K562 (cell line): Measurements from ENCODE around the gene CSTF1. TPM values are rescaled to one million over a fixed set of nuclear protein-coding genes. Genes with fewer than 3 reads are reported as not detected.

Experiments
- BRCA1 ChIP-seq, 2 experiments: fragments of 450-650 bp in 1 of 2; sonication (generic) in 1 of 2; formaldehyde crosslinking in 1 of 2; IDR thresholded peaks; 2 replicates each; pipeline versions ENCODE4 v1.5.0 to v1.6.1; 2017 to 2020; ENCODE audit warnings: mild to moderate bottlenecking in 1 of 2, missing genetic modification reagents in 1 of 2
- CBX3 ChIP-seq, 2 experiments: IDR thresholded peaks; 1 replicate in 1 of 2; 2 replicates in 1 of 2; pipeline ENCODE4 v1.6.1; 2012; ENCODE audit warnings: inconsistent platforms in 2 of 2, low read length in 2 of 2, borderline replicate concordance in 1 of 2, control low read depth in 1 of 2
- E2F5 ChIP-seq: sonication (generic); formaldehyde crosslinking; IDR thresholded peaks from 2 replicates; pipeline ENCODE4 v1.8.0; 2022; ENCODE audit warnings: mild to moderate bottlenecking, missing genetic modification reagents
- ETS1 ChIP-seq: conservative IDR thresholded peaks from 2 replicates; pipeline ENCODE4 v1.6.1; 2011; ENCODE audit warnings: low read depth, mild to moderate bottlenecking, low read length; ENCODE audit not compliant: control insufficient read depth
- HOMEZ ChIP-seq: fragments of 250-450 bp; sonication (Bioruptor Pico); IDR thresholded peaks from 2 replicates; pipeline ENCODE4 v1.4.0; 2020; ENCODE audit warnings: mild to moderate bottlenecking, moderate library complexity
- ILK ChIP-seq: fragments of 450-650 bp; IDR thresholded peaks from 2 replicates; pipeline ENCODE4 v1.6.1; 2016; ENCODE audit warnings: missing genetic modification characterization, low read depth, mild to moderate bottlenecking, missing compliant biosample characterization, moderate library complexity, borderline replicate concordance
- IRF1 ChIP-seq: sonication (generic); formaldehyde crosslinking; IDR thresholded peaks from 2 replicates; pipeline ENCODE4 v1.8.0; 2022; ENCODE audit warnings: missing genetic modification reagents, mild to moderate bottlenecking, borderline replicate concordance
- MYC ChIP-seq, 2 experiments: fragments of 250-450 bp in 1 of 2; sonication (Bioruptor Pico) in 1 of 2; IDR thresholded peaks; 2 replicates each; pipeline versions ENCODE4 v1.5.1 to v1.6.1; 2012 to 2021; ENCODE audit warnings: low read depth in 2 of 2, borderline replicate concordance in 1 of 2, improper control_type of control experiment in 1 of 2, low read length in 1 of 2, mild to moderate bottlenecking in 1 of 2, moderate library complexity in 1 of 2
- NR1H2 ChIP-seq: sonication (generic); formaldehyde crosslinking; IDR thresholded peaks from 2 replicates; pipeline ENCODE4 v1.4.0; 2020; ENCODE audit warnings: mild to moderate bottlenecking, missing genetic modification reagents
- PCBP1 ChIP-seq: fragments of 200-400 bp; formaldehyde crosslinking; IDR thresholded peaks from 2 replicates; pipeline ENCODE4 v1.6.1; 2018; ENCODE audit warnings: mild to moderate bottlenecking, low read depth, low read length; ENCODE audit not compliant: poor library complexity, severe bottlenecking
- PCBP2 ChIP-seq: fragments of 200-400 bp; formaldehyde crosslinking; IDR thresholded peaks from 2 replicates; pipeline ENCODE4 v1.6.1; 2018; ENCODE audit warnings: low read length, low read depth, mild to moderate bottlenecking, moderate library complexity; ENCODE audit not compliant: poor library complexity, severe bottlenecking
- POLR2A ChIP-seq: fragments of 450-650 bp; conservative IDR thresholded peaks from 2 replicates; pipeline ENCODE4 v1.6.1; 2016
- PURB ChIP-seq: sonication (generic); formaldehyde crosslinking; IDR thresholded peaks from 2 replicates; pipeline ENCODE4 v1.9.0; 2021; ENCODE audit warnings: low read depth, mild to moderate bottlenecking, missing genetic modification reagents
- RFX7 ChIP-seq: fragments of 250-450 bp; sonication (Bioruptor Pico); IDR thresholded peaks from 2 replicates; pipeline ENCODE4 v1.5.1; 2021; ENCODE audit warnings: mild to moderate bottlenecking
- RUNX1 ChIP-seq: sonication (generic); IDR thresholded peaks from 2 replicates; pipeline ENCODE4 v1.6.1; 2016; ENCODE audit warnings: antibody characterized with exemption, low read depth
- TAF7 ChIP-seq: fragments of 450-650 bp; IDR thresholded peaks from 2 replicates; pipeline ENCODE4 v1.6.1; 2016; ENCODE audit warnings: missing genetic modification characterization, missing compliant biosample characterization
- TAF9B ChIP-seq: fragments of 450-650 bp; IDR thresholded peaks from 2 replicates; pipeline ENCODE4 v1.6.1; 2018; ENCODE audit warnings: mild to moderate bottlenecking; ENCODE audit not compliant: partially characterized antibody
- TAL1 ChIP-seq: fragments of 450-650 bp; IDR thresholded peaks from 2 replicates; pipeline ENCODE4 v1.6.1; 2016; ENCODE audit warnings: mild to moderate bottlenecking
- TEAD4 ChIP-seq, 2 experiments: sonication (generic) in 1 of 2; formaldehyde crosslinking in 1 of 2; IDR thresholded peaks; 2 replicates each; pipeline versions ENCODE4 v1.6.1 to v1.8.0; 2012 to 2022; ENCODE audit warnings: borderline replicate concordance in 1 of 2, inconsistent platforms in 1 of 2, low read length in 1 of 2, mild to moderate bottlenecking in 1 of 2, missing genetic modification reagents in 1 of 2
- THRAP3 ChIP-seq: fragments of 450-650 bp; IDR thresholded peaks from 2 replicates; pipeline ENCODE4 v1.6.1; 2016; ENCODE audit warnings: mild to moderate bottlenecking, inconsistent platforms, borderline replicate concordance
- U2AF1 ChIP-seq: fragments of 200-400 bp; formaldehyde crosslinking; optimal IDR thresholded peaks from 2 replicates; pipeline ENCODE3; 2017; ENCODE audit warnings: mild to moderate bottlenecking, low read depth, low read length, moderate library complexity
- ZBTB1 ChIP-seq: sonication (generic); formaldehyde crosslinking; IDR thresholded peaks from 2 replicates; pipeline ENCODE4 v1.8.1; 2023; ENCODE audit warnings: missing genetic modification reagents, low read depth, mild to moderate bottlenecking, borderline replicate concordance
- ZNF408 ChIP-seq: fragments of 250-450 bp; sonication (Bioruptor Pico); IDR thresholded peaks from 2 replicates; pipeline ENCODE4 v1.4.0; 2020; ENCODE audit warnings: low read depth, mild to moderate bottlenecking, moderate library complexity
- ZSCAN32 ChIP-seq: fragments of 450-650 bp; formaldehyde crosslinking; IDR thresholded peaks from 2 replicates; pipeline ENCODE4 v1.4.0; 2020; ENCODE audit warnings: mild to moderate bottlenecking, moderate library complexity
- ZZZ3 ChIP-seq: fragments of 450-650 bp; IDR thresholded peaks from 2 replicates; pipeline ENCODE4 v1.6.1; 2016; ENCODE audit warnings: antibody characterized with exemption, mild to moderate bottlenecking, moderate library complexity
- polyA plus RNA-seq, 8 experiments: library from polyadenylated mRNA; depleted of rRNA in 4 of 8; stranded (reverse) in 5 of 8; unstranded in 3 of 8; fragments of >200 nt; fragmentation: Nextera tagmentation in 2 of 8; fragmentation: Illumina TruSeq in 1 of 8; extraction: Ambion mirVana in 2 of 8; extraction: Trizol in 1 of 8; gene quantifications; 2 replicates each; pipeline versions ENCODE4 v1.2.1 to v1.2.3, GENCODE V29; 2011 to 2014; ENCODE audit warnings: inconsistent platforms in 1 of 8, missing spikeins in 1 of 8
- total RNA-seq, 7 experiments: library from RNA; depleted of rRNA in 6 of 7; stranded (reverse); fragments of >200 nt in 6 of 7; fragmentation: Illumina TruSeq in 2 of 7; extraction: Trizol in 2 of 7; gene quantifications; 2 replicates each; pipeline versions ENCODE4 v1.2.1 to v1.2.3, GENCODE V29; 2011 to 2021; ENCODE audit warnings: low replicate concordance in 1 of 7

CSTF1 gene
- total and polyA plus RNA-seq, 9 of the 15 experiments (the other 6 are each of a cell fraction or from before 2014, with no cell fraction given), result 30.8 to 110 (median 53.4) TPM

GRCh38 chr20:56429502-56429901, 37.1 kb downstream of the CSTF1 start (continued):
- TF ChIP-seq ZBTB1 (CRISPR knock-in tag) (no peak), NR1H2 (CRISPR knock-in tag) (no peak), POLR2A (no peak), IRF1 (CRISPR knock-in tag) (no peak), THRAP3 (no peak), PCBP2 (no peak), U2AF1 (no peak), ZSCAN32 (CRISPR knock-in tag) (no peak), RUNX1 (no peak), TEAD4 (IDR thresholded peaks at IDR 0.05; ENCODE audit: low read length) (peak; percentile 93), TEAD4 (CRISPR knock-in tag; IDR thresholded peaks at IDR 0.05; ENCODE audit: borderline replicate concordance) (no peak), ILK (tag) (no peak), HOMEZ (CRISPR knock-in tag) (no peak), ZNF408 (no peak), TAL1 (peak; percentile 72), ZZZ3 (no peak), RFX7 (CRISPR knock-in tag) (no peak), PCBP1 (no peak), CBX3 (IDR thresholded peaks at IDR 0.05; ENCODE audit: borderline replicate concordance in 1 of 2, low read length in 2 of 2) (no peak; a peak in 1 of 3 replicates), PURB (CRISPR knock-in tag) (no peak), E2F5 (CRISPR knock-in tag) (no peak), TAF9B (peak; percentile 20), TAF7 (tag) (no peak), ETS1 (no peak), BRCA1 (IDR thresholded peaks at IDR 0.05) (no peak), BRCA1 (CRISPR knock-in tag; IDR thresholded peaks at IDR 0.05) (no peak), MYC (IDR thresholded peaks at IDR 0.05; ENCODE audit: low read depth, low read length) (peak; percentile 17; the same call in 1 of the 2 replicates), MYC (CRISPR knock-in tag; IDR thresholded peaks at IDR 0.05; ENCODE audit: borderline replicate concordance, low read depth) (no peak)
